ENCODE measurements around the gene TAF1A.

GRCh38 chr1:222530852-222531251, 58.9 kb downstream of the TAF1A start:
- no peak for TF ChIP-seq YY1 (IDR thresholded peaks at IDR 0.05; ENCODE audit: insufficient read depth, insufficient read length)
- TF ChIP-seq SUZ12 (IDR thresholded peaks at IDR 0.05; ENCODE audit: extremely low read depth, insufficient read depth, insufficient read length): no peak
- no peak for TF ChIP-seq ZNF274 (IDR thresholded peaks at IDR 0.05; ENCODE audit: low read depth, low read length)
